Pancreas (tissue), 10 donors: ENCODE results near the gene STRN4. TPM values are rescaled to one million over a fixed set of nuclear protein-coding genes. Genes with fewer than 3 reads are reported as not detected.
A peak's percentile ranks its signal among the peaks of the same experiment; 100 is the strongest.

ENCODE experiments used
- ATAC-seq, 4 donors: fragments of 200-7000 bp; cut with Tn5 transposase; one replicate each; pipeline versions ENCODE4 v1.8.0 to v1.9.1; 2020; ENCODE audit warnings: mild to moderate bottlenecking in 4 of 4, moderate library complexity in 4 of 4
- DNase-seq, 6 donors: peaks; one replicate each; pipeline ENCODE4 v3.0.0-alpha.2; 2020
- FAIRE-seq: peaks from 2 replicates; lab custom pipeline; 2012; peaks lifted over from hg19 to GRCh38; lab: Jason Lieb, UNC
- H3K27ac ChIP-seq, 4 donors: fragments of 200-600 bp; sonication (generic); 1 replicate in 3 of 4; 2 replicates in 1 of 4; pipeline versions ENCODE4 v1.5.0 to v1.8.0; 2020
- H3K27me3 ChIP-seq, 4 donors: fragments of 200-600 bp; one replicate each; pipeline ENCODE4 v1.8.0; 2021
- H3K36me3 ChIP-seq, 3 donors: fragments of 200-600 bp; sonication (generic) in 1 of 3; one replicate each; pipeline versions ENCODE4 v1.5.0 to v1.8.0; 2020 to 2021
- H3K4me1 ChIP-seq, 3 donors: fragments of 200-600 bp; one replicate each; pipeline ENCODE4 v1.8.0; 2021
- H3K4me3 ChIP-seq, 4 donors: fragments of 200-600 bp; sonication (generic) in 2 of 4; one replicate each; pipeline versions ENCODE4 v1.5.0 to v1.8.0; 2020 to 2021
- H3K9me3 ChIP-seq, 4 donors: fragments of 200-600 bp; one replicate each; pipeline ENCODE4 v1.8.0; 2021
- CTCF ChIP-seq, 4 donors: fragments of 200-600 bp; sonication (generic) in 3 of 4; IDR thresholded peaks; one replicate each; pipeline versions ENCODE4 v1.5.0 to v1.8.0; 2021; ENCODE audit warnings: antibody characterized with exemption in 4 of 4
- WGBS, 2 donors: extraction: QIAGEN DNeasy Blood & Tissue Kit; methylation state at CpG; one replicate each; pipeline ENCODE4 v1.1.7; 2013; 5-methylcytosine and 5-hydroxymethylcytosine counted together
- intact Hi-C, 3 donors: fragments of 100-400 bp; cut with DNase I; formaldehyde crosslinking; loops; one replicate each; pipeline versions ENCODE4 v1.11.1 to v1.14.2; 2022
- polyA plus RNA-seq, 2 donors: library from polyadenylated mRNA; stranded (reverse); fragments of 200-250 nt; gene quantifications; one replicate each; pipeline ENCODE4 v1.2.3, GENCODE V29; 2013
- total RNA-seq, 6 donors: library from RNA; stranded (reverse); fragmentation: NEBNext Ultra II Directional in 4 of 6; extraction: Animal tissue kit (Norgen Biotek cat#: 25700) in 4 of 6; gene quantifications; one replicate each; pipeline versions ENCODE4 v1.2.1 to v1.2.4, GENCODE V29; 2021 to 2023
- donor health status: healthy with polysubstance abuse.
- donor health status: DM: no; HTN: no; CAD: no; lungs with moderate emphysema.
- donor health status: DM: no; HTN: no; CAD: no.
- donor health status: control.
- donor health status: control.
- donor health status: Bipolar disorder and iron deficiency.
- donor health status: DM: yes; HTN: yes; CAD: no.
- donor health status: DM: no; HTN: no; CAD: no.
- donor health status: DM: no; HTN: no; CAD: no.
- donor health status: DM: yes; HTN: yes; CAD: no.

Gene STRN4
- total and polyA plus RNA-seq, 8 donors: 26.4 to 48.0 (median 37.7) TPM

GRCh38 chr19:46731584-46731983, 14.7 kb downstream of the STRN4 start:
- Histone ChIP-seq H3K9me3 (no peaks in the 10 kb centered on the region), H3K4me1 (no peaks in the 10 kb centered on the region), H3K4me3 (no peak overlapping the region), H3K27me3 (no peaks in the 10 kb centered on the region), H3K27ac (no peak overlapping the region), H3K36me3 (peaks cover 13 to 54% (median 18%) of the 10 kb centered on the region in 3 donors)
- intact Hi-C loops: no loop called here
- ATAC-seq (peak in 1 of 4 donors; percentile 29), FAIRE-seq (no peak), DNase-seq (peak in 1 of 6 donors; percentile 20)
- WGBS, 2 donors: 84 to 89% methylated on average over 14 of the region's 14 CpGs
- TF ChIP-seq CTCF (IDR thresholded peaks at IDR 0.05): no peak

- no peak for TF ChIP-seq CTCF (IDR thresholded peaks at IDR 0.05)
- Histone ChIP-seq H3K36me3 (peaks cover 13 to 59% (median 18%) of the 10 kb centered on the region in 3 donors), H3K4me1 (no peaks in the 10 kb centered on the region), H3K4me3 (no peak overlapping the region), H3K9me3 (no peaks in the 10 kb centered on the region), H3K27me3 (no peaks in the 10 kb centered on the region), H3K27ac (no peak overlapping the region)
- FAIRE-seq: no peak
- peak in 2 of 4 donors; percentile 36 to 41 for ATAC-seq
- WGBS, 2 donors: 79 to 87% methylated on average over 14 of the region's 14 CpGs
- peak in 1 of 6 donors; percentile 20 for DNase-seq
- intact Hi-C loops: no loop called here
Observed at GRCh38 chr19:46731007-46731501, 15.2 kb downstream of the STRN4 start.

GRCh38 chr19:46730595-46730994, 15.7 kb downstream of the STRN4 start:
- intact Hi-C loops: no loop called here
- WGBS, 2 donors: 93 to 94% methylated on average over 14 of the region's 14 CpGs
- TF ChIP-seq CTCF (IDR thresholded peaks at IDR 0.05): no peak
- Histone ChIP-seq H3K4me1 (no peaks in the 10 kb centered on the region), H3K36me3 (peaks cover 13 to 64% (median 18%) of the 10 kb centered on the region in 3 donors), H3K9me3 (no peaks in the 10 kb centered on the region), H3K27me3 (no peaks in the 10 kb centered on the region), H3K27ac (no peak overlapping the region), H3K4me3 (no peak overlapping the region)
- ATAC-seq: no peak
- no peak for DNase-seq
- no peak for FAIRE-seq

- 91 to 95% methylated on average over 8 to 9 of the region's 9 CpGs for whole genome bisulfite sequencing, 2 donors
- FAIRE-seq (no peak), DNase-seq (no peak), ATAC-seq (no peak)
- intact Hi-C loops: no loop called here
- Histone ChIP-seq H3K27me3 (no peaks in the 10 kb centered on the region), H3K4me1 (no peaks in the 10 kb centered on the region), H3K27ac (no peak overlapping the region), H3K4me3 (no peak overlapping the region), H3K9me3 (no peaks in the 10 kb centered on the region), H3K36me3 (peaks cover 13 to 67% (median 19%) of the 10 kb centered on the region in 3 donors)
- no peak for TF ChIP-seq CTCF (IDR thresholded peaks at IDR 0.05)
Observed at GRCh38 chr19:46730187-46730586, 16.1 kb downstream of the STRN4 start.

GRCh38 chr19:46729696-46730095, 16.6 kb downstream of the STRN4 start:
- H3K4me3 ChIP-seq: no peak overlapping the region
- FAIRE-seq: no peak
- H3K9me3 ChIP-seq: no peaks in the 10 kb centered on the region
- ATAC-seq: no peak
- 87 to 92% methylated on average over 7 of the region's 7 CpGs for WGBS, 2 donors
- H3K27ac ChIP-seq: no peak overlapping the region
- H3K4me1 ChIP-seq: no peaks in the 10 kb centered on the region
- DNase-seq: no peak
- intact Hi-C loops: no loop called here
- peaks cover 13 to 69% (median 24%) of the 10 kb centered on the region in 3 donors for H3K36me3 ChIP-seq
- H3K27me3 ChIP-seq: no peaks in the 10 kb centered on the region
- TF ChIP-seq CTCF (IDR thresholded peaks at IDR 0.05): no peak
